Tibial artery (tissue), 4 donors: ENCODE results near the gene P2RX3.

Source experiments
- DNase-seq, 2 donors: peaks; one replicate each; pipeline ENCODE4 v3.0.0-alpha.2; 2019
- H3K27ac ChIP-seq, 2 donors: fragments of 200-600 bp; sonication (generic) in 1 of 2; 1 replicate in 1 of 2; 2 replicates in 1 of 2; pipeline ENCODE4 v1.5.1; 2018 to 2019; ENCODE audit warnings: mild to moderate bottlenecking in 1 of 2
- H3K27me3 ChIP-seq, 2 donors: fragments of 200-600 bp; sonication (generic) in 1 of 2; one replicate each; pipeline versions ENCODE4 v1.5.1 to v1.6.0; 2016 to 2019
- H3K36me3 ChIP-seq, 3 donors: fragments of 200-600 bp; sonication (generic) in 2 of 3; one replicate each; pipeline ENCODE4 v1.5.1; 2016 to 2019; ENCODE audit warnings: mild to moderate bottlenecking in 2 of 3
- H3K4me1 ChIP-seq, 4 donors: fragments of 200-600 bp; sonication (generic) in 2 of 4; 1 replicate in 3 of 4; 2 replicates in 1 of 4; pipeline ENCODE4 v1.5.1; 2016 to 2019
- H3K4me3 ChIP-seq, 2 donors: fragments of 200-600 bp; sonication (generic) in 1 of 2; 1 replicate in 1 of 2; 2 replicates in 1 of 2; pipeline ENCODE4 v1.5.1; 2018 to 2019; ENCODE audit warnings: mild to moderate bottlenecking in 2 of 2
- H3K9me3 ChIP-seq, 3 donors: fragments of 200-600 bp; sonication (generic) in 1 of 3; one replicate each; pipeline ENCODE4 v1.5.1; 2016 to 2019
- CTCF ChIP-seq, 2 experiments: fragments of 200-600 bp in 1 of 2; fragments of 450-650 bp in 1 of 2; IDR thresholded peaks; one replicate each; pipeline ENCODE4 v1.5.1; 2017 to 2019; ENCODE audit warnings: antibody characterized with exemption in 2 of 2, mild to moderate bottlenecking in 1 of 2, moderate library complexity in 1 of 2
- intact Hi-C: fragments of 100-400 bp; cut with DNase I; formaldehyde crosslinking; loops from one replicate; pipeline ENCODE4 v1.15.0; 2023; ENCODE audit warnings: low total_unique reads

Gene P2RX3

GRCh38 chr11:57392763-57393105 lies 54.6 kb downstream of the P2RX3 start:
- intact Hi-C loops: no loop called here
- Histone ChIP-seq H3K9me3 (no peaks in the 10 kb centered on the region), H3K4me3 (no peak overlapping the region), H3K4me1 (no peaks in the 10 kb centered on the region), H3K27me3 (no peaks in the 10 kb centered on the region), H3K27ac (no peak overlapping the region), H3K36me3 (no peaks in the 10 kb centered on the region)
- DNase-seq: no peak
- no peak for TF ChIP-seq CTCF (IDR thresholded peaks at IDR 0.05)

GRCh38 chr11:57394203-57394965 lies 56.2 kb downstream of the P2RX3 start:
- H3K9me3 ChIP-seq: no peaks in the 10 kb centered on the region
- no peak overlapping the region for H3K27ac ChIP-seq
- DNase-seq: no peak
- no peaks in the 10 kb centered on the region for H3K27me3 ChIP-seq
- H3K4me1 ChIP-seq: no peaks in the 10 kb centered on the region
- H3K4me3 ChIP-seq: no peak overlapping the region
- no peaks in the 10 kb centered on the region for H3K36me3 ChIP-seq
- intact Hi-C loops: no loop called here
- no peak for TF ChIP-seq CTCF (IDR thresholded peaks at IDR 0.05)

- Histone ChIP-seq H3K9me3 (no peaks in the 10 kb centered on the region), H3K4me3 (no peak overlapping the region), H3K27ac (no peak overlapping the region), H3K27me3 (no peaks in the 10 kb centered on the region), H3K36me3 (no peaks in the 10 kb centered on the region), H3K4me1 (no peaks in the 10 kb centered on the region)
- no peak for TF ChIP-seq CTCF (IDR thresholded peaks at IDR 0.05)
- intact Hi-C loops: no loop called here
- no peak for DNase-seq
Observed at GRCh38 chr11:57395905-57396623, 57.9 kb downstream of the P2RX3 start.

GRCh38 chr11:57396744-57397143 lies 58.6 kb downstream of the P2RX3 start:
- Histone ChIP-seq H3K27ac (no peak overlapping the region), H3K36me3 (no peaks in the 10 kb centered on the region), H3K27me3 (no peaks in the 10 kb centered on the region), H3K4me1 (no peaks in the 10 kb centered on the region), H3K4me3 (no peak overlapping the region), H3K9me3 (no peaks in the 10 kb centered on the region)
- no peak for DNase-seq
- TF ChIP-seq CTCF (IDR thresholded peaks at IDR 0.05): no peak
- intact Hi-C loops: no loop called here

- Histone ChIP-seq H3K4me1 (no peaks in the 10 kb centered on the region), H3K36me3 (no peaks in the 10 kb centered on the region), H3K27me3 (no peaks in the 10 kb centered on the region), H3K4me3 (no peak overlapping the region), H3K27ac (no peak overlapping the region), H3K9me3 (no peaks in the 10 kb centered on the region)
- TF ChIP-seq CTCF (IDR thresholded peaks at IDR 0.05): no peak
- intact Hi-C loops: no loop called here
- DNase-seq: no peak
Observed at GRCh38 chr11:57397394-57397990, 59.3 kb downstream of the P2RX3 start.
